Activated T-cell treated with anti-CD3 and anti-CD28 coated beads for 48 hours (primary cell): ENCODE results near the gene FOXK2.

Experiments
- DNase-seq: peaks from one replicate; pipeline ENCODE4 v3.0.0-alpha.2; 2020; ENCODE audit warnings: low read depth

FOXK2 gene

DNA sequence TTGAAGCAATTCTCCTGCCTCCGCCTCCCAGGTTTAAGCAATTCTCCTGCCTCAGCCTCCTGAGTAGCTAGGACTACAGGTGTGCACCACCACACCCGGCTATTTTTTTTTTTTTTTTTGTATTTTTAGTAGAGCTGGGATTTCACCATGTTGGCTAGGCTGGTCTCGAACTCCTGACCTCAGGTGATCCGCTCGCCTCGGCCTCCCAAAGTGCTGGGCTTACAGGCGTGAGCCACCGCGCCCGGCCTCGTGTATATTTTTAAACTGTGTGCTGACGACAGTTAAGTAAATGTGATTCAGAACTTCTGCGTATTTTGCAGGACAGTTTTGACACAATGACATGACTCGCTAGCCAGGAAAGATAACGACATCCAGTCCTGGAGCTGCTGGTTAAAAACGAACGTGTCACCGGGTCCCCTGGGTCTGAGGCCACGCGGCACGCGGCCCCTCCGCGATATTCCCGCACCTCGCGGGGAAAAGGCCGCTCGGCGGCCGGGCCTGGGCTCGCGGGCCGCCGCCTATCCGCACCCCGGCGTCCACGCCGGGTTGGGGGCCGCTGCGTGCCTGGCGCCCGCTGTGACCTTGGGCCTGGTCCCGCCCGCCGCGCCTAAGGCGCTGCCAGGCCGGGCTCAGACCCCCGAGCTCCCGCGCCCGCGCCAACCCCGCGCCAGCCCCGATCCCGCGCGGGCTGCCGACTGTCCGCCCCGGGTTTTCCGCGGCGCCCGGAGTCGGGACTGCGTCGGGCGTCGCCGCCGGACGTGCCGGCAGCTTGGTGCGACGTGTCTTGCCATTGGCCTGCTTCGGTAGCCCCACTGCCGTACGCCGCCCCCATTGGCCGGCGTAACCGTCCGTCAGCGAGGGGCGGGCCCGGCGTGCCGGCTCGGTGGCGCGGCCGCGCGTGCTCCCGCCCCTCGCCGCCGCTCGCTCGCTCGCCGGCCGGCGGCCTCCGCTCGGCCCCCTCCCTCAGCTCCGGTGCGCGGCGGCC is at the start of gene FOXK2:
Gene FOXK2, plus strand, starts transcription at position 907 of the 985 bp plus-strand sequence. CDS start 157 bp downstream, outside the sequence.
- DNase-seq: peak; percentile 96

DNA sequence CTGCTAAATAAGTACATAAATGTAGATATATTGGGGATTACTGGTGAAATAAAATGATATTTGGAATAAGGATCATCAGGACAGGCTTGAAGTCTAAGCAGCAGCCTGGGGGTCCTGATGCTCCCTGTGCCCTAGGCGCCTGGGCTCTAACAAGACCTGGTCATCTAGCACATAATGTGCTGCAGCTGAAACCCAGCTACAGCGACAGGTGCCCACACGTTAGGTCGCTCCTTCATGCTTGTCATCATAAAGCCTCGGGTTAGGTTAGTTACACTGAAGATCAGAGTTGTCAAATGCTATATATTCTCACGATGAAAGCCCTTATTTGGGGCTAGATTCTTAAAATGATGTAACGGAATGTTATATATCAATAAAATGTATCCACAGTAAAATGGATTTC is 49.5 kb upstream of the FOXK2 start:
- DNase-seq: no peak

DNA sequence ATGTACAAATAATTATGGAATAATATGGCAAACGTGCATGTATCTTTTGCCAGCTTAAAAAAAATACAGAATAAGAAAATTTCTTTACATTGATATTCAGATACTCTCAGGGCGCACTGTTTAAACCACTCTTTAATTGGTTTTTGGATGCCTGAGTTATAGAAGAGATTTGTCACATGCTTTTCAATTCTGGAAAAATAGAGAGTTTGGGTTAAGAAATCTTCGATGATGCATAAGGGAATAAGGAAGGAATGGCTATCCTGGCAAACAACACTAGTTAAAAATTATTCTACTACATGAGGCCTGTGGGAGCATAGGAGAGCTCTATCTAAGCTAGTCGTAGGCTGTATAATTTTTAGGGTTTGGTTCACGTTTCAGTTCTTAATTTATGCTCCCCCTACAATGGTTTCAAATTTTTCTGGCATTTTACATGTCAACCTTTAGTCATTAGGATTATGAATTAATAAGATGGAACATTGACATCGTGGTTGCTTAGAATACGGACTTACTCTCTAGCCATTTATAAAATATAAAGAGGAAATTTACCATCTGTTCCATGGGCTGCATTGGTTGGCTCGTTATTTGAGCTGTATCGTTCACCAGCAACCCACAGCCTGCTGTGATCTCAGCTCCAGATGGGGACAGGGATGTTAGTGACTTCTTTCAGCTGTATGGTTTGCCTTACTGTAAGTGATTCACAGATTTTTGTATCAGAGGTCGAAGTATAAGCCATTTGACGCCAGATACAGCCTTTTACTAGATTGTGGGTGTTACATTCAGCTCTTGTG is 45.1 kb upstream of the FOXK2 start:
- no peak for DNase-seq

DNA sequence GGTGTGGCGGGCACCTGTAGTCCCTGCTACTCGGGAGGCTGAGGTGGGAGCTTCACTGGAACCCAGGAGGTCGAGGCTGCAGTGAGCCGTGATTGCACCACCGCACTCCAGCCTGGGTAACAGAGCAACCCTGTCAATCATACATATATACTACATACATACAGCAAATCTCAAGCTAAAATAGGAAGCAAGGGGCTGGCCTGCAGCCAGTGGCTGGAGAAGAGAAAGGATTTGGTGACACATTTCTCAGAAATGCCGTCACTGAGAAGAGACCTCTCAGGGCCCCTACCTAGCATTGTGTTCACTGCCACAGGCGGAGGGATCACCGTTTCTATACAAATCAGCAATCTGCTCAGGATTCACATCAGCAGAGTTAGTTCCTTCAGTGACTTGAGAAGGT is 44.1 kb upstream of the FOXK2 start:
- DNase-seq: no peak

DNA sequence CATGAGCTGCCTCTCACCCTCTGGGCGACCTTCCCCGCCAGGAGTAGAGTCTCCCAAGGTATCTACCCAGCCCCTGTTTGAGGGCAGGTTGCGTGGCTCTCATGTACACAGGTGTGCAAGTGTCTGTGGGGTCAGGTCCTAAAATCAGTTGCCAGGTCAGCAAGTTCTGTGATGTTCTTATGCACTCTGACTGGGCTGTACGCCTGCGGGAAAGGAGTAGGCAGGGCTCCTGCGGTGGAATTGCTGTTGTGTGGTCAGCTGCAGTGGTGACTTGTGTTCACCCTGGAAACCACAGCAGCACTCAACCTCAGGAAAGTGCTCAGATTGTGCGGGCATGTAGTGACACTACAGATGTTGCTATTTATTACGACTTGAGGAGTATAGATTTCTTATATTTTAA is 41.6 kb upstream of the FOXK2 start:
- no peak for DNase-seq

DNA sequence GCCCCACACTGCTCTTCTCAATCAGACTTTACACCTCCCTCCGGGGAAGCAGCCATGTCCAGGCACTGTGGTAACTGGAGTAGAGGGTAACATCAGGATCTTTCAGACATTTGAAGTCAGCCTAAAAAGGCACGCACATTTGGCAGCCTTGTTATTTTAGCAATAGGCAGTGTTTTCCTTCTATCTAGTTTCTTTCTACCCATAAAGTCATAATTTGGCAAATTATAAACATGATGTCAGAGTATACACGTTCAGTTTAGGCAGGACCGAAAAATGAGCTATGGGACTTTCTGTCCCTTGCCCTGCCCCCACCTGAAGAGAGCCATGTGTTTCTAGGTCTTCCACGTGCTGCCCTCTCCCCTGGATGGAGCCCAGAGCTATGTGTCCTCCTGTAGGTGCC is 39.9 kb upstream of the FOXK2 start:
- no peak for DNase-seq

DNA sequence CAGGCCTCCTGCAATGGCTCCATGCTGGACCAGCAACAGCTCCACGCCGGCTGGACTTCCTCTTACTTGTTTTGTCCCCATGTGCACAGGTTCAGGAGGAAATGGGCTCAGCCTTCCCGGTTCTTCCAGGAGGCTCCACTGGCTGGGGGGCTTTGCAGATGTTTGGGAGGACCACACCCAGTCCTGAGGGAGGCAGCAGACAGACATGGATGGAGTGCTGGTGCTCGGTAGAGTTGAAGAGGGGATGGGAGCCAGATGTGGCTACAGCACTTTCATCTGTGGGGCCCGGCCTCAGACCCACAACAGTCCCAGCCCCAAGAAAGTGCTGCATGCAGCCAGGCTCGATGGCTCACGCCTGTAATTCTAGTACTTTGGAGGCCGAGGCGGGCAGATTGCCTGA is 39.2 kb upstream of the FOXK2 start:
- DNase-seq: no peak

DNA sequence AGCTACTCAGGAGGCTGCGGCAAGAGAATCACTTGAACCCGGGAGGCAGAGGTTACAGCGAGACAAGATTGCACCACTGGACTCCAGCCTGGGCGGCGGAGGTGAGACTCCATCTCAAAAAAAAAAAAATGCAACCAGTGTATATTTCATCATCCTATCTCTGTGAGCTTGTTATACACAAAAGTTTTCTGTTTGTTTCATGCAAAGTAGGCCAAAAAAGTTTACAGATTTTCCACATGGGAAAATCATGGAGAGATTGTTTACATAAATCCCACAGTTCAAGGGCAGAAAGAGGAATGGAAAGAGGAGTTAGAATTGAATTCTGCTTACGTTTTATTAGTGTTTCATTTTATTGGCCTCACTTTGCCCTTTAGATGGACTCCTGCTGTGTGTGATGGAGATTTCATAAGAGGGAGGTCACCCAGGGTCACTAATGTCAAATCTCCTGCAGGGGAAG is 36.3 kb upstream of the FOXK2 start:
- no peak for DNase-seq

DNA sequence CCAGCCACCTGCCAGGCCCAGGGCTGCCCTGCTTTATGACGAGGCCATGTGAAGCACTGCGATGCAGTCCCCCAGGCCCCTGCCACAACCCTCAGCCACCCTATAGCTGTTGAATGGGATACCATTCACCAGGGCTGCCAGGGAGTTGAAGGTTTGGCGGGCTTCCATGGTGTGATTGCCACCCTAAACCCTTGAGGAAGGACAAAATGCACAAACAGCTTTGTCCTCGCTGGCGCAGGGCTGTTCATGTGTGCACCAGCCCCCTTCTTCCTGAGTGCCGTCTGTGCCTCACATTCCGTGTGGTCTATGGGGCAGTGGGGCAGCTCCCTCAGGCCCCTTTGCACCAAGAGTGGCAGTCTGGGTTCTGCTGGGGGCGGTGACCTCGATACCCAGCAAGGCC is 35.7 kb upstream of the FOXK2 start:
- no peak for DNase-seq

DNA sequence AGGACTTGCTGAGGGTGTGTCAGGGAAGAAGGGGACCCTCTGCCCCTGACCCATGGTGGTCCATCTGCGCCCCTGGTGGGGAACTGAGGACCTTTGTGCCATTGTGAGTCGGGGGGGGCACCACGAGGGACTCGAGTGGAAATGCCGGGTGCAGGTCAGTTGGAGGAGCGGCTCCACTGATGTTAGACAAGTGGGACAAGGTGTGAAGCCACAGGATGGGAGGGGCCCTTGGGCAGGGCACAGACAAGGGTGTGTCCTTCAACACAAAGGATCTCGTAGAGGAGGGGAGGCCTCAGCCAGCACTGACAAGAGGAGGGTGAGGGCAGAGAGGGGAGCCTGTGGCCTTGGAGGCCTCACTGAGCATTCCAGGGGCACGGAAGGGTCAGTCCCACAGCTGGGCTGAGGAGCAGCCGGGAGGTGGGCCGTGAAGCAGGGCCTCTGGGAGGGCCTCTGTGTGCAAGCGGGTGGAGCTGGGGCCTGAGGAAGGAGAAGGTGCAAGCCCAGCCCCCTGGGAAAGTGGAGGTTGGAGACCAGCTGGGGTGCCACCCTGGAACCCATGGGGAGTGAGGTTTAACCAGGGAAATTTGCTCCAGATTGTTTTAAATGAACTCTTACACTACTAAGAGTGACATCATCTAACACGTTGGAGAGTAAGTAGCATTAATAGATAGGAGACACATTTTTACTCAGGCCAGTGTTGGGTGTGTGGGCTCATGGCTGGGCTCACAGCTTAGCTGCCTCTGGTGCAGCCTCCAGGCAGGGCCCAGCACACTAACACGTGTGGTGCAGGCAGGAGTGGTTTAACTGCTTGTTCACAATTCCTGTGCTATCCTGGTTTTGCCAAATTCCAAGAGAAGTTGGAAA is 33.1 kb upstream of the FOXK2 start:
- DNase-seq: no peak

DNA sequence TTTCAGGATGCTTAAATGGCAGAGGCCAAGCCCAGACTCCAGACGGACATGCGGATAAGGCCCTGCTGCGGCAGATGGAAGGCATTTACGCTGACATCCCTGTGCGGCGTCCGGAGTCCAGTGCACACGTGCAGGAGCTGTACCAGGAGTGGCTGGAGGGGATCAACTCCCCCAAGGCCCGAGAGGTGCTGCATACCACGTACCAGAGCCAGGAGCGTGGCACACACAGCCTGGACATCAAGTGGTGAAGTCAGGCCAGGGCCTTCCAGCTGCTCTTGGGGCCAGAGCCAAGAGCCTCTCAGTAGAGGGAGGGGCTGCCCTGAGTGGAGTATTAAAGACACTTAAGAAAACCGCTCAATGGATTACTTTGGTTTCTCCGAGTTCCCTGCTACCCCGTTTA is 31.6 kb upstream of the FOXK2 start:
- DNase-seq: no peak

DNA sequence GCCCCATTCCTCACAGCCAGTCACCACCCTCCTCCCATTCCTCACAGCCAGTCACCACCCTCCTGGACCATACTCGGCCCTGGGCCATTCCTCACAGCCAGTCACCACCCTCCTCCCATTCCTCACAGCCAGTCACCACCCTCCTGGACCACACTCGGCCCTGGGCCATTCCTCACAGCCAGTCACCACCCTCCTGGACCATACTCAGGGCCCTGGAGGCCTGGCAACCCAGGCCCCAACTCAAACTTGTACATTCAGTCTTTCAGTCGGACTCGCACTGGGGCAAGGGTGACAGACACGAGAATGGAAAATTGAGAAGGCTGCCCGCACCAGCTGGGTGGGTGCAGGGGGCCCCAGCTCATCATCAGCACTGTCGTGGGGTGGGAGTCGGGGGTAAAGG is 30.4 kb upstream of the FOXK2 start:
- DNase-seq: no peak

DNA sequence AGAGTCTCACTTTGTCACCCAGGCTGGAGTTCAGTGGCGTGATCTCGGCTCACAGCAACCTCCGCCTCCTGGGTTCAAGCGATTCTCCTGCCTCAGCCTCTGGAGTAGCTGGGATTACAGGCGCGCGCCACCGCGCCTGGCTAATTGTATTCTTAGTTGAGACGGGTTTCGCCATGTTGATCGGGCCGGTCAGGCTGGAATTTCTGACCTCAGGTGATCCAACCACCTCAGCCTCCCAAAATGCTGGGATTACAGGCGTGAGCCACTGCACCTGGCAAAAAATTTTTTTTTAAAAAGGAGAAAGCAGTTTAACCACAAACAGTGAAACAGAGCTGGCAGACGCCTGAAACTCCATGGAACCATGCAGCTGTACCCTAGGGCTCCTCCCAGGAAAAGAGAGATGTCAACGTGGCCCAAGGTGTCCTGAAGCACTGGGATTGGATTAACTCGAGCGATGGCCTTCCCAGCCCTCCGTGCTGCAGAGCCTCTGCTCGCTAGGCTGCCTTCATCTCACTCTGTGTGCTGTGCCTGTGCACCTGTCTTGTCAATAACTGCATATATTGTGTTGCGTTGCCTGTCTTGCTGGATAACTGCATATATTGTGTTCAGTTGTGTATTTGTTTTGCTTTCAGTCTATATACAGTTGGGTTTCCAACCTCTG is 29.6 kb upstream of the FOXK2 start:
- no peak for DNase-seq

DNA sequence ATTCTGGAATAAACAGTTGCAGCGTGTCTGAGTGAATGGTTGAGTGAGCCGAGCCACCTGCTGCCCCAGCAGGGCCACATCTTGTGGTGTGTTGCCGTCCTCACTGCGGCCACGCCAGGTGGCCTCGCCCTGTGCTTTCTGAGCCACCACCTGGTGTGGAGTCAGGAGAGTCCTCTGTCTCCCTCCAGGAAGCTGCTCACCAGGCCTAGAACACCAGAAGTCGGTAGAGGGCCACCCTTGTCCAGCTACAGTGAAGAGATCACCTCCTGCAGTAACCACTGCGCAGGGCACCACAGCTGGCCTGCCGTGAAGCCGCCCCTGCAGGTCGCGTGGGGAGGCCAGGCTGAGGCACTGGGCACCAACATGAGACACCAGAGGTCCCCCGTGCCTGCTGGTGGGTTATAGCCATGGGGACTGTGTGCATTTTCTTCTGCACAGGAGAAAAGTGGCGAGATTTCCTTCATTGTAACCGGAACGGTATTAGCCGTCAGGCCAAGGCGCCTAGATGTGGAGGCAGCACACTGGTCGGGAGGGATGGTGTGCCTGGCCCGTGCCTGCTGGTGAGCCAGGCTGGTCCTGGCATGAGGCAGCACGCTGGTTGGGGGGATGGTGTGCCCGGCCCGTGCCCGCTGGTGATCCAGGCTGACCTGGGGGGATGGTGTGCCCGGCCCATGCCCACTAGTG is 28.9 kb upstream of the FOXK2 start:
- no peak for DNase-seq

DNA sequence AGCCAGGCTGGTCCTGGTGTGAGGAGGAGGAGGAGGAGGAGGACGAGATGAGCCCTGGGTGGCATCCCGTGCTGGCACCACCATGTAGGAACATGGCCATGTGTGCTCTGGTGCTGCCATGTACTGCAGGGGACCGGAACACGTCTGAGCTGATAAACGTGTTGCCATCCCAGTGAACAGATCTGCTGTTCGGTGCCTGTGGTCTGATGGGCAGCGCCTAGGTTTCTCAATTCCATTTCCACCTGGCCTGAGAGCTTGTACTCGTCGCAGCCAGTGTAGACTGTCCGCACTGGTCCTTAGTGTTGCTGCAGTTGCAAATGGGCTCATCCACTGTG is 28.4 kb upstream of the FOXK2 start:
- DNase-seq: no peak

DNA sequence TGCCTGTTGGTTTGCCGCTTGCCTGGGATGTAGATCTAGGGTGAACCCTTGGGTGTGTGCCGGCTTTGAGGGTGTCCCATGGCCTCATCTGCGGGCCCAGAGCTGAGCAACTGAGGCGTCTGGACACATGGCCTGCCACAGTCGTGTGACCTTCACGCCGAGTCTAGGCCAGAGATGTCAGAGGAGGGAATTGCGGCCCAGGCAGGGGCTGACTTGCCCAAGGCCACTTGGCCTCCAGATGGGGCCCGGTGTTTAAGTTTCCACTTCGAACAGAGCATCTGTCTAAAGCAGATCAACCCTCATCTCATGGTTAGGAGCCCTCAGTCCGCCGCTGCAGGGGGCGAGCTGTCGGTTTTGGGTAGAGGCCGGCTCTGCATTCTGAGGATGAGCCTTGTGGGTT is 28.0 kb upstream of the FOXK2 start:
- DNase-seq: no peak

DNA sequence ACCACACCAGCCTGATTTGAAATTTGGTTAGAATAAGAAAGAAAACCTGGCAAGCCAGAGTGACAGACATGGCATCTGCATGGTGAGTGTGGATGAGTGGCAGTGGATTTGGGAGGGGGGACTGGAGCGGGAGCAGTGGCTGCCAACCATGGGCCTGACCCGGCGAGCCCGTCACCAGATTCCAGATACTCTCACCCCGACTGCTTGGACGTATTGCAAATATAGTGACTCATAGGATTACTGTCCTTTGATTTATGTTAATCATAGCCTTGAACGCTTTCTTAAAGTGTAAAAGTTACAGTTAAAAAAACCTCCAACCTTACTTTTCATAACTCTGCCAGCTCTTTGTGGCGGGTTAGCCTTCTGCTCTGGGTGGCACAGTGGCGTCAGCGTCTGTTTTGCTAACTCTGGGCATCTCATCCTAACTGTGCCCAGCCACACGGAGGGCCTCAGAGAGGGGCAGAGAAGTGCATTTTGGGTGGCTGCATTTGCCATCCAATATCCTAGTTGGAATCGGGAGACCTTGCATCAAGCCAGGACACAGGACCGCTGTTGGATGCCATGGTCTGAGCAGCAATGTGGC is 26.8 kb upstream of the FOXK2 start:
- DNase-seq: no peak

DNA sequence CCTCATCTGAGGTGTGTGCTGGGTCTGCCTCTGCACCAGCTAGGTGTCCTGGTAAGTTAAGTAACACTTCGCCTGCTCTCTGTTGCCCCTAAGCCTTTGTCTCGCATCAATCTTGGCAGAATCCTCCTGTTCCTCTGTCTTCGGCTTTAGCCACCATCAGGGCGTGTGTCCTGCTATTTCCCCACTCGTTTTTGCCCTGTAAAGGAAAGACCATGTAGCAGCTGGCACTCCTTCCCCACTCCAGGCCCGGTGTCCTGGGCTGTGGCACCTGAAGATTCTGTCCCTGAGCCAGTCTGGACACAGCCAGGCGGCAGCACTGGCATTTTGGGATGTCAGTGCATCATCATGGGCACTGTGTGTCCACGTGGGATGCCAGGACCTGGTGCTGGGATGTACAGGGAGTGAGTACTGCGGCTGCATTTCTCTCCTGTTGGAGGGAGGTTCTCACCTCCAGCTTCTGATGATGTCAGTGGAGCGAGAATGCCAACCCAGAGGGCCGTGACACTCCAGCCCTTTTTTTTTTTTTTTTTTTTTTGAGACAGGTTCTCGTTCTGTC is 26.2 kb upstream of the FOXK2 start:
- DNase-seq: no peak

DNA sequence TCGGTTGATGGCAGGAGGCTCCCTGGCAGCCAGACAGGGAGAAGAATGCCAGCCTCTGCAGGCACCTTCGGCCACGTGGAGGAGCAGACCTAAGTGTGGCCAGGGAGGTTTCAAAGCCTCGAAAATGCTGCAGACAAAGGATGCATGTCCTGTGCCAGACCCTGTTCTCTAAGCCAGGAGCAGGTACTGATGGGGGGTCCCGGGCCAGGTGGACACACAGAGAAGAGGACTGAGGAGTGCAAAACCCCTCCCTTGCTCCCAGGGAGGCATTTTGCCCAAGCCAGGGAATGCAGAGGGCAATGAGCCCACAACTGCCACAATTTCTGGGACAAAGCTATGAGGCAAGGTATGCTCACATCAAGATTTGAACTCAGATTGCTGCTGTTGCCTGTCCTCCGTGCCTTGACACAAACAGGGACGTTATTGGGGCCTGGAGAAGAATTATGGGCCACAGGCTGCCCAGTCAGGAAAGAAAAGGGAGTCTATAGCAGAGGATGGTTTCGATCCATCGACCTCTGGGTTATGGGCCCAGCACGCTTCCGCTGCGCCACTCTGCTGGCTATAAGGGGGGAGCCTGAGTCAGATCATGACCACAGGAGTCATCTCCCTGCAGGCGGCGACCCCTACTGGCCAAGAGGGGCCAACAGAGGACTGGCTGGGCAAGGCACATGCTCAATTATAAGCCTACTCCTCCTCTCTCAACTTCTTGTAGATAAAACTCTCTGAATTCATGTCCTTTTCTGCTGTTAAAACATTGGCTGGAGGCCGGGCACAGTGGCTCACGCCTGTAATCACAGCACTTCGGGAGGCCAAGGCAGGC is 25.1 kb upstream of the FOXK2 start:
- DNase-seq: peak; percentile 86
